Ishikawa (cell line): ENCODE data around the gene UNC13A.

Experiments
- CEBPB ChIP-seq: IDR thresholded peaks from 2 replicates; pipeline ENCODE4 v1.6.1; 2012
- CREB1 ChIP-seq: IDR thresholded peaks from 2 replicates; pipeline ENCODE4 v1.6.1; 2012; ENCODE audit warnings: low read depth
- EGR1 ChIP-seq: IDR thresholded peaks from 2 replicates; pipeline ENCODE4 v1.6.1; 2012
- EP300 ChIP-seq: IDR thresholded peaks from 2 replicates; pipeline ENCODE4 v1.6.1; 2012; ENCODE audit warnings: borderline replicate concordance
- FOXM1 ChIP-seq: IDR thresholded peaks from 2 replicates; pipeline ENCODE4 v1.6.1; 2012; ENCODE audit warnings: low read depth, borderline replicate concordance
- MAX ChIP-seq: IDR thresholded peaks from 2 replicates; pipeline ENCODE4 v1.6.1; 2012
- NFIC ChIP-seq: IDR thresholded peaks from 2 replicates; pipeline ENCODE4 v1.6.1; 2012
- RAD21 ChIP-seq: IDR thresholded peaks from 2 replicates; pipeline ENCODE4 v1.6.1; 2012; ENCODE audit warnings: low read depth
- TAF1 ChIP-seq: IDR thresholded peaks from 2 replicates; pipeline ENCODE4 v1.6.1; 2012; ENCODE audit warnings: low read depth, mild to moderate bottlenecking
- TCF12 ChIP-seq: IDR thresholded peaks from 2 replicates; pipeline ENCODE4 v1.6.1; 2012; ENCODE audit warnings: low read depth
- TEAD4 ChIP-seq: IDR thresholded peaks from 2 replicates; pipeline ENCODE4 v1.6.1; 2012
- USF1 ChIP-seq: IDR thresholded peaks from 2 replicates; pipeline ENCODE4 v1.6.1; 2012
- YY1 ChIP-seq: IDR thresholded peaks from 2 replicates; pipeline ENCODE4 v1.6.1; 2012; ENCODE audit warnings: low read depth
- ZBTB7A ChIP-seq: IDR thresholded peaks from 2 replicates; pipeline ENCODE4 v1.6.1; 2012; ENCODE audit warnings: low read depth
- TF ChIP-seq, protein P1 (sequence below): IDR thresholded peaks from 2 replicates; pipeline ENCODE4 v1.6.1; 2012; ENCODE audit warnings: low read depth, mild to moderate bottlenecking

The UNC13A gene

GRCh38 chr19:17560205-17560595, 128.0 kb downstream of the UNC13A start:
- TF ChIP-seq YY1 (no peak), TAF1 (no peak), TEAD4 (no peak), RAD21 (no peak), EGR1 (no peak), MAX (no peak), TCF12 (no peak), ZBTB7A (no peak), CEBPB (no peak), USF1 (no peak)
- TF ChIP-seq, protein P1, sequence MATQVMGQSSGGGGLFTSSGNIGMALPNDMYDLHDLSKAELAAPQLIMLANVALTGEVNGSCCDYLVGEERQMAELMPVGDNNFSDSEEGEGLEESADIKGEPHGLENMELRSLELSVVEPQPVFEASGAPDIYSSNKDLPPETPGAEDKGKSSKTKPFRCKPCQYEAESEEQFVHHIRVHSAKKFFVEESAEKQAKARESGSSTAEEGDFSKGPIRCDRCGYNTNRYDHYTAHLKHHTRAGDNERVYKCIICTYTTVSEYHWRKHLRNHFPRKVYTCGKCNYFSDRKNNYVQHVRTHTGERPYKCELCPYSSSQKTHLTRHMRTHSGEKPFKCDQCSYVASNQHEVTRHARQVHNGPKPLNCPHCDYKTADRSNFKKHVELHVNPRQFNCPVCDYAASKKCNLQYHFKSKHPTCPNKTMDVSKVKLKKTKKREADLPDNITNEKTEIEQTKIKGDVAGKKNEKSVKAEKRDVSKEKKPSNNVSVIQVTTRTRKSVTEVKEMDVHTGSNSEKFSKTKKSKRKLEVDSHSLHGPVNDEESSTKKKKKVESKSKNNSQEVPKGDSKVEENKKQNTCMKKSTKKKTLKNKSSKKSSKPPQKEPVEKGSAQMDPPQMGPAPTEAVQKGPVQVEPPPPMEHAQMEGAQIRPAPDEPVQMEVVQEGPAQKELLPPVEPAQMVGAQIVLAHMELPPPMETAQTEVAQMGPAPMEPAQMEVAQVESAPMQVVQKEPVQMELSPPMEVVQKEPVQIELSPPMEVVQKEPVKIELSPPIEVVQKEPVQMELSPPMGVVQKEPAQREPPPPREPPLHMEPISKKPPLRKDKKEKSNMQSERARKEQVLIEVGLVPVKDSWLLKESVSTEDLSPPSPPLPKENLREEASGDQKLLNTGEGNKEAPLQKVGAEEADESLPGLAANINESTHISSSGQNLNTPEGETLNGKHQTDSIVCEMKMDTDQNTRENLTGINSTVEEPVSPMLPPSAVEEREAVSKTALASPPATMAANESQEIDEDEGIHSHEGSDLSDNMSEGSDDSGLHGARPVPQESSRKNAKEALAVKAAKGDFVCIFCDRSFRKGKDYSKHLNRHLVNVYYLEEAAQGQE = no peak

DNA sequence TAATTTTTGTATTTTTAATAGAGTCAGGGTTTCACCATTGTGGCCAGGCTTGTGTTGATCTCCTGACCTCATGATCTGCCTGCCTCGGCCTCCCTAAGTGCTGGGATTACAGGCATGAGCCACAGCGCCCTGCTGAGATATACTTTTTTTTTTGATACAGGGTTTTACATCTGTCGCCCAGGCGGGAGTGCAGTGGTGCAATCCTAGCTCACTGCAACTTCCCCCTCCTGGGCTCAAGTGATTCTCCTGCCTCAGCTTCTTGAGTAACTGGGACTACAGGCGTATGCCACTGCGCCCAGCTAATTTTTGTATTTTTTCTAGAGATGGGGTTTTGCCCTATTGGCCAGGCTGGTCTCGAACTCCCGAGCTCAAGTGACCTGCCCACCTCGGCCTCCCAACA, 130.7 kb downstream of the UNC13A start:
- TF ChIP-seq ZBTB7A (no peak), YY1 (no peak), TEAD4 (no peak), MAX (no peak), USF1 (no peak), NFIC (no peak), FOXM1 (no peak), TCF12 (no peak), CREB1 (no peak), CEBPB (no peak), TAF1 (no peak), RAD21 (no peak), EGR1 (no peak)
- TF ChIP-seq, protein P1 = no peak

DNA sequence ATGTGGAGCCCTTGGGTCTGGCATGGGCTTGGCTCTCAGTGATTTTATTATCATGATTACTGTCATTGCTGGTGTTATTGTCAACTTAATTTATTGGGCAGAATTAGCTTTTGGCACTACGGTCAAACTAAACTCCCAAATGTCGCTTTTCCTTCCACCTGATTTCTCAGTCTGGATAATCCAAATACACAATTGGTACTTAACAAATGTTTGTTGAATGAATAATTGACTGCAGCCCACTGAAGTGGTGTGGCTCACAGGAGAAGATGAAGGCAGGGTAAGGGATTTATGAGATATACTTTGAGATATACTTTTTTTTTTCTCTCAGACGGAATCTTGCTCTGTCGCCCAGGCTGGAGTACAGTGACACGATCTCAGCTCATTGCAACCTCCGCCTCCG, 131.2 kb downstream of the UNC13A start:
- TF ChIP-seq MAX (no peak), TCF12 (no peak), CREB1 (no peak), TEAD4 (no peak), NFIC (no peak), USF1 (no peak), FOXM1 (no peak), ZBTB7A (no peak), RAD21 (no peak), CEBPB (no peak), EGR1 (no peak), YY1 (no peak), TAF1 (no peak), EP300 (no peak)

DNA sequence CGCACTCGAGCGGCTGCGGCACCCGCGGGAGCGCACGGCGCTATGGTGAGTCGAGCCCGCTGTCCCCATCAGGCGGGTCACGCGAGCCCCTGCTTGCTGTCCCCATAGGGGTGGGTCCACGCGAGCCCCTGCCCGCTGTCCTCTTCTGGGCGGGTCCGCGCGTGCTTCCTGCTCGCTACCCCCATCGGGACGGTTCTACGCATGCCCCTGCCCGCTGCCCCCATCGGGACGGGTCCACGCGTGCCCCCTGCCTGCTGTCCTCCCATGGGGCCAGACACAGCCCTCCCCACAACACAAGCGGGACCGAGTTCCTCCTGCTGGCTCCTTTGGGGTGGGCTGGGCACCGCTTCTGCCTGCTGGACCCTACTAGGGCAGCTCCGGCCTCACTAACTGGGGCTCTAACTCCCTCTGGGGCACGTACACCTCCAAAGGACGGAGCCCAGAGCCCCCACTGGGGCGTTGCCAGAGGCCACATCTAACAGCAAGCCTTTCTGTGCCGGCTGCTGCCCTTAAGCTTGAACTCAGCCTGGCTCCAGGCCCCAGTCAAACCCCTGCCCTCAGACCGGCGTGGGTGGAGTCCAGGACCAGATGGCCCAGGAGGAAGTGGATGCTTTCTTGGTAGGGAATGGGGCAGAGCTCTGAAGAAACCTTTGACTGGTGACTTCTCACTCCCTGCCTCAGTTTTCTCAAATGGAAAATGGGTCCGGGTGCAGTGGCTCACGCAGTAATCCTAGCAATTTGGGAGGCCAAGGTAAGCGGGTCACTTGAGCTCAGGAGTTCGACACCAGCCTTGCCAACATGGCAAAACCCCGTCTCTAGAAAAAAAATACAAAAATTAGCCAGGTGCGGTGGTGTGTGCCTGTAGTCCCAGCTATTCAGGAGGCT, 132.0 kb downstream of the UNC13A start:
- TF ChIP-seq CREB1 (no peak), MAX (no peak; the same call in 1 of the 2 replicates), EGR1 (0 out of 2 replicates have a peak, but pooled peaks have one; percentile 29), YY1 (0 out of 2 replicates have a peak, but pooled peaks have one; percentile 1), RAD21 (no peak), ZBTB7A (peak; percentile 82), TCF12 (no peak; the same call in 1 of the 2 replicates)
- TF ChIP-seq, protein P1 = no peak
